K562 (cell line): ENCODE results near the gene IPCEF1.

Experiments
- ADNP ChIP-seq: fragments of 200-800 bp; sonication (Bioruptor generic); IDR thresholded peaks from 2 replicates; pipeline ENCODE4 v1.6.1; 2016; ENCODE audit warnings: missing genetic modification characterization, missing compliant biosample characterization
- GABPA ChIP-seq: fragments of 200-800 bp; sonication (Bioruptor generic); conservative IDR thresholded peaks from 2 replicates; pipeline ENCODE4 v1.6.1; 2016; ENCODE audit warnings: low read depth, missing genetic modification characterization, missing compliant biosample characterization
- HDAC1 ChIP-seq, 2 experiments: fragments of 450-650 bp; IDR thresholded peaks; 2 replicates each; pipeline ENCODE4 v1.6.1; 2016 to 2017; ENCODE audit warnings: inconsistent platforms in 1 of 2, mild to moderate bottlenecking in 1 of 2, moderate library complexity in 1 of 2
- MTA3 ChIP-seq: fragments of 450-650 bp; formaldehyde crosslinking; IDR thresholded peaks from 2 replicates; pipeline ENCODE4 v1.6.1; 2017; ENCODE audit warnings: mild to moderate bottlenecking, borderline replicate concordance
- RAD21 ChIP-seq, 2 experiments: fragments of 250-450 bp in 1 of 2; fragments of 450-650 bp in 1 of 2; sonication (Bioruptor Pico) in 1 of 2; formaldehyde crosslinking in 1 of 2; IDR thresholded peaks in 1 of 2; conservative IDR thresholded peaks in 1 of 2; 2 replicates each; pipeline versions ENCODE4 v1.4.0 to v1.8.0; 2020 to 2022; ENCODE audit warnings: mild to moderate bottlenecking in 2 of 2, moderate library complexity in 1 of 2
- REST ChIP-seq, 2 experiments: fragments of 450-650 bp; formaldehyde crosslinking in 1 of 2; IDR thresholded peaks; 2 replicates each; pipeline versions ENCODE4 v1.4.0 to v1.6.1; 2014 to 2020; ENCODE audit warnings: mild to moderate bottlenecking in 2 of 2, borderline replicate concordance in 1 of 2, low read depth in 1 of 2
- ZBTB26 ChIP-seq: fragments of 450-650 bp; formaldehyde crosslinking; IDR thresholded peaks from 2 replicates; pipeline ENCODE4 v1.4.0; 2022; ENCODE audit warnings: missing genetic modification characterization
- ZNF175 ChIP-seq: fragments of 200-800 bp; sonication (Bioruptor generic); IDR thresholded peaks from 2 replicates; pipeline ENCODE4 v1.6.1; 2016; ENCODE audit warnings: low read depth, mild to moderate bottlenecking, missing genetic modification characterization, missing compliant biosample characterization
- ZNF311 ChIP-seq: fragments of 250-450 bp; sonication (Bioruptor Pico); IDR thresholded peaks from 2 replicates; pipeline ENCODE4 v1.4.0; 2020; ENCODE audit warnings: mild to moderate bottlenecking, moderate library complexity
- ZNF75A ChIP-seq: fragments of 450-650 bp; formaldehyde crosslinking; IDR thresholded peaks from 2 replicates; pipeline ENCODE4 v1.4.0; 2020; ENCODE audit warnings: mild to moderate bottlenecking
- ZNF766 ChIP-seq: fragments of 200-800 bp; sonication (Bioruptor generic); conservative IDR thresholded peaks from 2 replicates; pipeline ENCODE4 v1.6.1; 2016; ENCODE audit warnings: missing genetic modification characterization, missing compliant biosample characterization
- TF ChIP-seq, protein P1 (sequence below), 3 experiments: IDR thresholded peaks in 2 of 3; conservative IDR thresholded peaks in 1 of 3; 2 replicates each; pipeline ENCODE4 v1.5.1; 2011 to 2012; ENCODE audit warnings: low read length in 3 of 3, mild to moderate bottlenecking in 3 of 3, control low read depth in 2 of 3, improper control_type of control experiment in 1 of 3, inconsistent platforms in 1 of 3, low read depth in 1 of 3, mixed read lengths in 1 of 3, moderate library complexity in 1 of 3; ENCODE audit not compliant: insufficient read depth in 2 of 3
- TF ChIP-seq, protein P2 (sequence below): fragments of 450-650 bp; IDR thresholded peaks from 2 replicates; pipeline ENCODE4 v1.6.1; 2017; ENCODE audit warnings: antibody characterized with exemption, mild to moderate bottlenecking

DNA sequence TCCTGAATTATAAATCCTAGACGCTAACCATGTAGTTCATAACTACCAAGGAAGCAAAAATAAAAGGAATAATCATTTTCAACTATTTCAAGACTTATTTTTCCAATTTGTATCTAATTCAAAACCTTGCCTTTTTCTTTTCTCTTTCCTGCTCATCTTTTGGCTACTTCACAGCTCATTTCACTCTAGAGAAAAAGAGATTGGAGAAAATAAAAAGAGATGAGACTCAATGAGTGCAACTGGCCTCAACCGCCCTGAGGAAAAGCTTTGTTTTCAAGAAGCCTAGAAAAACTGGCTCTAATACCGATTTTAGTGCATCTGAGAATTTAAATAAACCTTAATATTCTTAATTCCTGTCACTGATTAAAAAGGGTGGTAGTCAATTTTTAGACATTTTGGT lies 36.4 kb downstream of the IPCEF1 start:
- TF ChIP-seq, protein P1, sequence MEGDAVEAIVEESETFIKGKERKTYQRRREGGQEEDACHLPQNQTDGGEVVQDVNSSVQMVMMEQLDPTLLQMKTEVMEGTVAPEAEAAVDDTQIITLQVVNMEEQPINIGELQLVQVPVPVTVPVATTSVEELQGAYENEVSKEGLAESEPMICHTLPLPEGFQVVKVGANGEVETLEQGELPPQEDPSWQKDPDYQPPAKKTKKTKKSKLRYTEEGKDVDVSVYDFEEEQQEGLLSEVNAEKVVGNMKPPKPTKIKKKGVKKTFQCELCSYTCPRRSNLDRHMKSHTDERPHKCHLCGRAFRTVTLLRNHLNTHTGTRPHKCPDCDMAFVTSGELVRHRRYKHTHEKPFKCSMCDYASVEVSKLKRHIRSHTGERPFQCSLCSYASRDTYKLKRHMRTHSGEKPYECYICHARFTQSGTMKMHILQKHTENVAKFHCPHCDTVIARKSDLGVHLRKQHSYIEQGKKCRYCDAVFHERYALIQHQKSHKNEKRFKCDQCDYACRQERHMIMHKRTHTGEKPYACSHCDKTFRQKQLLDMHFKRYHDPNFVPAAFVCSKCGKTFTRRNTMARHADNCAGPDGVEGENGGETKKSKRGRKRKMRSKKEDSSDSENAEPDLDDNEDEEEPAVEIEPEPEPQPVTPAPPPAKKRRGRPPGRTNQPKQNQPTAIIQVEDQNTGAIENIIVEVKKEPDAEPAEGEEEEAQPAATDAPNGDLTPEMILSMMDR (IDR thresholded peaks at IDR 0.05 in 2 of 3, conservative IDR thresholded peaks at IDR 0.05 in 1 of 3; ENCODE audit: insufficient read depth in 2 of 3, low read depth in 1 of 3, low read length in 3 of 3) = no peak
- TF ChIP-seq MTA3 (no peak), ZNF75A (no peak), REST (IDR thresholded peaks at IDR 0.05; ENCODE audit: borderline replicate concordance) (no peak), REST (CRISPR knock-in tag; IDR thresholded peaks at IDR 0.05; ENCODE audit: low read depth) (no peak), ADNP (no peak), ZNF766 (CRISPR knock-in tag) (no peak), GABPA (tag) (no peak), ZBTB26 (CRISPR knock-in tag) (no peak), ZNF311 (CRISPR knock-in tag) (no peak), HDAC1 (IDR thresholded peaks at IDR 0.05) (no peak), ZNF175 (no peak), RAD21 (CRISPR knock-in tag; conservative IDR thresholded peaks at IDR 0.05 in 1 of 2, IDR thresholded peaks at IDR 0.05 in 1 of 2) (no peak)
- TF ChIP-seq, protein P2, sequence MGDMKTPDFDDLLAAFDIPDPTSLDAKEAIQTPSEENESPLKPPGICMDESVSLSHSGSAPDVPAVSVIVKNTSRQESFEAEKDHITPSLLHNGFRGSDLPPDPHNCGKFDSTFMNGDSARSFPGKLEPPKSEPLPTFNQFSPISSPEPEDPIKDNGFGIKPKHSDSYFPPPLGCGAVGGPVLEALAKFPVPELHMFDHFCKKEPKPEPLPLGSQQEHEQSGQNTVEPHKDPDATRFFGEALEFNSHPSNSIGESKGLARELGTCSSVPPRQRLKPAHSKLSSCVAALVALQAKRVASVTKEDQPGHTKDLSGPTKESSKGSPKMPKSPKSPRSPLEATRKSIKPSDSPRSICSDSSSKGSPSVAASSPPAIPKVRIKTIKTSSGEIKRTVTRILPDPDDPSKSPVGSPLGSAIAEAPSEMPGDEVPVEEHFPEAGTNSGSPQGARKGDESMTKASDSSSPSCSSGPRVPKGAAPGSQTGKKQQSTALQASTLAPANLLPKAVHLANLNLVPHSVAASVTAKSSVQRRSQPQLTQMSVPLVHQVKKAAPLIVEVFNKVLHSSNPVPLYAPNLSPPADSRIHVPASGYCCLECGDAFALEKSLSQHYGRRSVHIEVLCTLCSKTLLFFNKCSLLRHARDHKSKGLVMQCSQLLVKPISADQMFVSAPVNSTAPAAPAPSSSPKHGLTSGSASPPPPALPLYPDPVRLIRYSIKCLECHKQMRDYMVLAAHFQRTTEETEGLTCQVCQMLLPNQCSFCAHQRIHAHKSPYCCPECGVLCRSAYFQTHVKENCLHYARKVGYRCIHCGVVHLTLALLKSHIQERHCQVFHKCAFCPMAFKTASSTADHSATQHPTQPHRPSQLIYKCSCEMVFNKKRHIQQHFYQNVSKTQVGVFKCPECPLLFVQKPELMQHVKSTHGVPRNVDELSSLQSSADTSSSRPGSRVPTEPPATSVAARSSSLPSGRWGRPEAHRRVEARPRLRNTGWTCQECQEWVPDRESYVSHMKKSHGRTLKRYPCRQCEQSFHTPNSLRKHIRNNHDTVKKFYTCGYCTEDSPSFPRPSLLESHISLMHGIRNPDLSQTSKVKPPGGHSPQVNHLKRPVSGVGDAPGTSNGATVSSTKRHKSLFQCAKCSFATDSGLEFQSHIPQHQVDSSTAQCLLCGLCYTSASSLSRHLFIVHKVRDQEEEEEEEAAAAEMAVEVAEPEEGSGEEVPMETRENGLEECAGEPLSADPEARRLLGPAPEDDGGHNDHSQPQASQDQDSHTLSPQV = no peak
